Germinal center (tissue), 1 donor: Measurements from ENCODE around the gene GALNT14.
"Not testable (repeated sequence)": the region's sequence is repeated elsewhere in the genome, so short reads cannot be mapped to it uniquely, and the experiment has no call there.

Experiments
- DNase-seq: peaks from one replicate; pipeline ENCODE4 v3.0.0; 2012; ENCODE audit warnings: mixed read lengths, low spot score

GALNT14 gene

GRCh38 chr2:31138037-31138962 lies at the start of gene GALNT14:
Gene GALNT14, minus strand, starts transcription at chr2:31138440. Its CDS starts 354 bp downstream, at chr2:31138086.
- peak; percentile 86 for DNase-seq

GRCh38 chr2:31187166-31187565 lies 48.9 kb upstream of the GALNT14 start:
- DNase-seq, result no peak

GRCh38 chr2:31183973-31184372 lies 45.7 kb upstream of the GALNT14 start:
- not testable (repeated sequence) for DNase-seq

DNA sequence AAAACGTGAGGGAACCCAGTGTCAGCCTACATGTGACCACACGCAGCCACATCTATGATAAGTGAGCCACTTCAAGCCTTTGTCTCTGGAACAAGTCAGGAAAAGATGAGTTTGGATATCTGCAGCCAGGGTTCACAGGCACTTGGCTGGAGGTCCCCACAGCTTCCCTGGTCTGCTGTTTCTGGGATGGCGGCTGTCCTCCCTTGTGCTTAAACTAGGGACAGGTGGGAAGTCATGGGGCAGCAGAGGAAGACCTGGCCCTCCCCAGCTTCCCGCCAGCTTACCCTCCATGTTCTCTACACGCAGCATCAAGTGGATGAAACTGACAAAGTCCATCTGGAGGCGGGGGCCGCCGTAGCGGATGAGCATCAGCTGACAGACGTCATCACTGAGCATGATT lies 38.5 kb upstream of the GALNT14 start:
- no peak for DNase-seq

DNA sequence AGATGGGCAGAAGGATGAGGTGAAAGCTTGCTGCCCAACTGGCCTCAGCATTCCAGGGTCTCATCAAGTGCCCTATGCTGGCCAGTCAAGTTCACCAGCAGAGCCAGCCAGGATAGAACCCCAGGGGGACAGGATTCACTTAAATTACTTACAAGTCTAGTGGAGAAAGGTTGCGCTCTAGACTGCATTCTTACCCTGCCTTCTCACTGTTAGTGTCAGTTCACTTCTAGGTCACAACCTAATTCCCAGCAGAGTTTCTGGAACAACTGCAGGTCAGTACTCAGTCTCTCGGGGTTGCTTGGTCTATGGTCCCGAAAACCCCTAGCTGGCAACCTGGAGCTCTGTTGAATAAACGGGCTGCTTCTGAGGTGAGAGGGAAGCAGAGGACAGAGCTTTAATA lies 32.9 kb upstream of the GALNT14 start:
- no peak for DNase-seq

DNA sequence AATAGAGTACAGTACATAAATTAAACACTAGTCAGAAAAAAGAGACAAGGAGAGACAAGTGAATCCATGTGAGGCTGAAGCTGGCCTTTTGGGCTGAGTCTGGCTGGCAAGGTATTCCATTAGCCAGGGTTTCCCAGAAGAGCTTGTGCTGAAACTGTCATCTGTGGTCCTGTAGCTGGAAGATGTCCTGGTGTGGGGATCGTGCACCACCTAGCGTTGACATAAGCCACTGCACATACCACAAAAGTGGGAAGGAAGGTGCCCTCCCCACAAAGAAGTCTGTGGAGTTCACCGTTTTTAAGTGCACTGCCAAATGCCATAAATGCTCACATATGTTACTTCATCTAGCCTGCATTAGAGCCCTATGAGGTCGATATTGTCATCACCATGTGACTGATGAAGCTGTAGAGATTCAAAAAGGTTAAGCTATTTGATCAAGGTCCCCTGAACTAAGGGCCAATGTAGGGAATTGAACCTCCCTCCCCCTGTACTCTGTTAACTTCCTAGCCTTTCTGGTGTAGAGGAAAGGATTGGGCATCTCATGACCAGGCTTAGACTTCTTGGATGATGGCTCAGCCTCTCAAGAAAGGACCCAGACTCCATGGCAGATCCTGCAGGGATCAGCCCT lies 31.9 kb upstream of the GALNT14 start:
- DNase-seq, result peak; percentile 80

DNA sequence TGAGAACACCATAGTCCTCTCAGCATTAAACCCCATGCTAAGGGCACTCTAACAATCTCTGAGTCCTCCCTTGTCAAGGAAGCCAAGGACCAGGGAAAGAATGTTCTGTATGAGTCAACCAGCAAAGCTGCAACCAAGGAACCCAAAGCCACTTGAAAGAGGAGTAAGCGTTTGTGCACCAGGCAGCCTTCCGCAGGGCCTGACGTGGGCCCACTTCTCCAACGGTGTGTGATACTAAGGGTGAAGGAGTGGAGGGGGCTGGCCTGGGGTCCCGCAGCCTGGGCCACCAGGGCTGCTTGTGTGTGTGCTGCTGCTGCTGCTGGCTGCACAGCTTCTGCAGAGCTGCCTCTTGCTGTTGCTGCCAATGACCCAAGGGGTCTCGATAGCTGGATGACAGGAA lies 30.1 kb upstream of the GALNT14 start:
- no peak for DNase-seq

DNA sequence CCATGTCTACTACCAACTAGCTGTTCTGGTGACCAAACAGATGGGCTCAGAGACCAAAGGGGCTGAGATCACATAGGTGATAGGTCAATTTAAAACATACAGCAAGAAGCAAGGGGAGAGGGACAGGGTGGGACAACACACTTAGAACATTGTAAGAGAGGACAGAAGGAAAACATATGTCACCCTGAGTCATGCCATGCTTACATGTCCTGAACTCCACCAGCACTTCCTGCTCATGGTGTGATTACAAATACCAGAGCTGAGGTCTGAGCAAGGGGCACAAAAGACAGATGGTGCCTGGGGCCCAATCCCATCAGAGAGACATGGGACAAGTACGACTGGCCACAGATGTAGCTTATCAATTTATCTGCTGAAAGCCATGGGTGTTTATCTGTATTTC lies 28.7 kb upstream of the GALNT14 start:
- no peak for DNase-seq

DNA sequence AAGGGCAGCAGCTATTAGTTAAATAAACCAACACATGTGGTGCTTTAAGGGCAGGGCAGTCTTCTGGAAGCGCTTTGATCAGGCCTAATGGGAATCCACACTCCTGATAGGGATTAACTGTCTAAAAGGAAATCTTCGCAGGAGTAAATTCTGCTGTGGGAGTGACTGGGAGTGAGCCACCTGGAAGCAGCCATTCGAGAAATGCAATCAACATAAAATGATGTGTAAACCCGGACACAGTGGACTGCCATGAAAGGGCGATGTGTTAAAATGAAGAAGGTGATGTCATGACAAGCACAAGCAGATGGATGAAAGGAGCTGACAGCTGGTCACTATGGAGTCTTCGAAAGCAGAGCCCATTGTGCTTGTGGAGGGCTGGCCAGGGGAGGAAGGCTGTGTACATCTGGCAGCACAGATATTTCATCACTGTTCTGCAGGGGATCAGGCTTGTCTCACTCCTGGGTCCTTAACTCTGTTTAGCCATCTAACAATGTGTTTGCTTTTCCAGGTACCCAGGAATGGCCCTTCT lies 24.8 kb upstream of the GALNT14 start:
- DNase-seq, result no peak

- DNase-seq, result peak; percentile 35
These were observed 23.4 kb upstream of the GALNT14 start for GRCh38 chr2:31161637-31162036.

- no peak for DNase-seq
These were observed 13.3 kb upstream of the GALNT14 start for GRCh38 chr2:31151501-31151900.

DNA sequence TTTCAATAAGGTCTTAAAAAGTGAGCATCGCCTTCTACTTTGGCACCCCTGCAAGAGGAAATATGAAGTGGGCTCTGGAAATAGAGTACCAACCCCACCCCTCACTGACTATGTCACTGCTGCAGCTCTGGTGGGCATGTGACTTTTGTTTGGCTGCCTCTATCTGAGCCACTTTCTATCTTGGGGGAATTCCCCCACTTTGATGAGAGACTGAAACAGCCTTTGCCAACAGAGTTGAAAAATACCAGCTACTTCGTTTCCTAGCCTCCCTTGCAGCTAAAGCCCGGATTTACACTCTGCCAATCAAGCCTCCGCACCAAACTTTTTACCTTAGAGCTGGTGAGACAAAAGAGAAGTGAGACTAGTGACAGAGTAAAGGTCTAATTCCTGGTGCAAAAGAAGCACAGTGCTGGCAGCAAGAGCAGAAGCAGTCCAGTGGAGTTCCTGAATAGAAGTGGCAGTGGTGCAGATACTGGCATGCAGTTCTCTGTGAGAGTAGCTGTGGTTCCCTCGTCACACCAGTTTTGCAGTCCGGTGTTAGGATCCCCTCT lies 12.0 kb upstream of the GALNT14 start:
- peak; percentile 40 for DNase-seq

DNA sequence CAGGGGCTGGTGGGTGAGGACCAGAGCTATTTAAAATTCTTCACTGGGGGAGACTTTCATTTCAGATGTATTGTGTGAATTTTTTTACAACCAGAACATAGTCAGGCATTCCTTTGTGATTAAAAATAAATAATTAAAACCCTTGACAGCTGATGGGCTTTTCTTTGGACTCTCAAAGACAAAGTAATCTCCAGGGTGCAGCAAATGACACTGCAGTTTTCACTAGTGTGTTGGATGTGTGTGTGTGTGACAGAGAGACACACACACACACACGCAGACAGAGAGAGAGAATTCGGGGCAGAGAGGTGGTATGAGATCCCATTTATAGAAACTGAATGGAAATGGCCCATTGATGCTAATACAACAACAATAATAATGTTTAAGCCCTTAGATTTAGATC lies 10.3 kb upstream of the GALNT14 start:
- DNase-seq, result no peak

GRCh38 chr2:31147645-31148044 lies 9.4 kb upstream of the GALNT14 start:
- no peak for DNase-seq

DNA sequence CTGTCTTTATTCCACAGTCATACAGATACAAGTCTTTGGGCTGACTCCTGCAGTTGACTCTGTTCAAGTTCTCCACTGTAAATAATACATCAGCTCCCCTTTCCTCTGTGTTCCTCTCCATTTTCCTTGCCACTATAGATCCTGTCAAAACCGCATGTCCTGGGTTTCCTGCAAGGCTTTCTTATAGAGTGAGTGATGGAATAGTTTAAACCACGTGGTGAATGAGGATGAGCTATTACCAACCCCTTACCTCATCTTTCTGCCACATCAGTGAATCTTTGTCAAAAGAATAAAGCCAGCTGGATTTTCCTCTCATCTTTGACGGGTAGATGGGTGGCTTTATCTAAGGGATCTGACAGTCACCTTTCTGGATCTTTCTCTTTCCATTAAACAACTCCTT lies 3.9 kb upstream of the GALNT14 start:
- DNase-seq, result no peak

GRCh38 chr2:31141443-31142085 lies 3.3 kb upstream of the GALNT14 start:
- no peak for DNase-seq

DNA sequence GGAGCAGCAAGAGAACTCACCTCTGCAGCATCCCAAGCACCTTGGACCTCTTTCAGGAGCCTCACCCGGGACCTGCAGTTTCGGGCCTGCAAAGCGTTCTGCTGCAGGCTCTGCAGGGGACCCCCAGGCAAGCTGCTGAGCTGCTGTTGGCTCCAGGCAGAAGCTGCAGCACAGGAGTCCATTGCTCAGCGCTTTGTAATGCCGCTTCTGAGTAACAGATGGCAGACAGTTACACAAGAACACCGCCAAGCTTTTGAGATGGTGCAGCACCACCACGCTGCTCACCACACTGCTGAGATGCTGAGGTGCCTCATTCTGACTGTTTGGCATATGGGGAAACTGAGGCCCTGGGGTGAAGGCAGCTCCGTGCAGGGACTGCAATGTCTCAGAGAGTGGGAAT lies 1.9 kb upstream of the GALNT14 start:
- DNase-seq, result no peak

DNA sequence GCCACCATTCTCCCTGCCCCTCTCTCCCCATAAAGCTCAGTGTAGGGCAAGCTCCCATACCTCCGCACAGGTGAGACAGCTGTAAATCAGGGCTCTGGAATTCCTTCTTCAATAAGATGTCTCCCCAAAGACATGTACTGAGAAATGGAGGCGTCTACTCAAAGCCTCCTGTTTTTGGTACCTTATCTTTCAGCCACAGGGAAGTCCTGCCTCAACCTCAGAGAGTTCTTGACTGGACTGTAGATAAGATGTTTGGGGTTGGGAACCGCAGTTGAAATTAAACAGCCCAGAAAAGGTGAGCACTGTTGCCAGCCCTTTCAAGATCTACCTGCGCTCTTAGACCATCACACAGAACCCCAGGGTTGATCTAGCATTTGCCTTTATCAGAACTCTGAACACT lies 1.4 kb upstream of the GALNT14 start:
- no peak for DNase-seq

- peak; percentile 59 for DNase-seq
These were observed 816 bp downstream of the GALNT14 start for GRCh38 chr2:31137211-31138036.

- DNase-seq, result no peak
These were observed 1.5 kb downstream of the GALNT14 start for GRCh38 chr2:31136732-31137131.

GRCh38 chr2:31136000-31136399 lies 2.2 kb downstream of the GALNT14 start:
- DNase-seq, result no peak
